Measurements from ENCODE around the gene SCARF2.
"Not testable (repeated sequence)": the region's sequence is repeated elsewhere in the genome, so short reads cannot be mapped to it uniquely, and the experiment has no call there.

The SCARF2 gene

GRCh38 chr22:20418211-20418788, 19.3 kb downstream of the SCARF2 start:
- TF ChIP-seq JUND (IDR thresholded peaks at IDR 0.05; ENCODE audit: low read depth), result no peak

GRCh38 chr22:20415699-20416098, 21.9 kb downstream of the SCARF2 start:
- in situ Hi-C loops (cut with HindIII; ENCODE audit: low pct_unique_long_range_greater_than_20kb, low sequenced_read_pairs); DNase-seq (ENCODE audit: low read depth in 1 of 2, low spot score in 1 of 2): not testable (repeated sequence)

More at GRCh38 chr22:20418211-20418788, 19.3 kb downstream of the SCARF2 start:
- DNase-seq (ENCODE audit: low read depth in 1 of 2, low spot score in 1 of 2), result peak; percentile 75 to 77
- in situ Hi-C loops (cut with HindIII; ENCODE audit: low pct_unique_long_range_greater_than_20kb, low sequenced_read_pairs), result no loop called here

- in situ Hi-C loops (cut with HindIII; ENCODE audit: low pct_unique_long_range_greater_than_20kb, low sequenced_read_pairs), result not testable (repeated sequence)
Observed at GRCh38 chr22:20415241-20415640, 22.4 kb downstream of the SCARF2 start.

DNA sequence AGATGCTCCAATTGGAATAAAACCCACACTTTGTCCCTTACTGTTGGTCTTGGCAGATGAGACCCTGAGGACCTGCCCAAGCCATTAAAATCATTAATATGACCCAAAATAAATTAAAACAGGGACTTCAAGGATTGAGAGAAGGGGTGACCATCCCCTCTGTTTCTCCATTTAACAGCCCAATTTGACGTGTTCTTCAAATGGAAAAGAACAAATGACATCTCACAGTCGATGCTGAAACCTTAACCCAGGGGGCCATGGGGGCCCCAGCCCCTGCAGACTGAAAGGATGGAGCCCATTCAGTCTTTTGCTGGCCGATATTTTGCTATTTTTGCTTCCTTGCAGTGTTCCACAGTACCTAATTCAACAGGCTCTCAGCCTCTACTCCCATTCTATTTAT, 23.2 kb downstream of the SCARF2 start:
- no peak for TF ChIP-seq JUND (IDR thresholded peaks at IDR 0.05; ENCODE audit: low read depth)
- no peak for DNase-seq (ENCODE audit: low read depth in 1 of 2, low spot score in 1 of 2)
- in situ Hi-C loops (cut with HindIII; ENCODE audit: low pct_unique_long_range_greater_than_20kb, low sequenced_read_pairs), result no loop called here

More at GRCh38 chr22:20415241-20415640, 22.4 kb downstream of the SCARF2 start:
- DNase-seq (ENCODE audit: low read depth in 1 of 2, low spot score in 1 of 2), result not testable (repeated sequence)

DNA sequence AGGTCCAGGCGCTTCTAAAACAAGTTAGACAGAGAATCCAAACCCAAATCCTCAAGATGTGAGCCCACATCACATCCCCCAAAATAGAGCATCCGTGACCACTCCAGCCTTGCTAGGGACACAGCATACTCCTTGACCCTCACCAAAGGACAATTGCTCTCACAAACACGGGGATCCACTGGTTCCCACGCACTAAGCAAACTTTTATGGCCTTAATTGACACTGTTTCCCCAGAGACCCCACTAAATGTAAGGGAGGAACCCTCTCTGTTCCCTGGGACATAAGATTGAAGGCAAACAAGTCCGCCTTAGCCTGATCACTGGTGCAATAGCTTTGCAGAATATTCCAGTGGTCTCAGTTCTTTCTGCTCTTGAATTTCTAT, 23.6 kb downstream of the SCARF2 start:
- TF ChIP-seq JUND (IDR thresholded peaks at IDR 0.05; ENCODE audit: low read depth), result no peak
- in situ Hi-C loops (cut with HindIII; ENCODE audit: low pct_unique_long_range_greater_than_20kb, low sequenced_read_pairs), result no loop called here
- no peak for DNase-seq (ENCODE audit: low read depth in 1 of 2, low spot score in 1 of 2)

DNA sequence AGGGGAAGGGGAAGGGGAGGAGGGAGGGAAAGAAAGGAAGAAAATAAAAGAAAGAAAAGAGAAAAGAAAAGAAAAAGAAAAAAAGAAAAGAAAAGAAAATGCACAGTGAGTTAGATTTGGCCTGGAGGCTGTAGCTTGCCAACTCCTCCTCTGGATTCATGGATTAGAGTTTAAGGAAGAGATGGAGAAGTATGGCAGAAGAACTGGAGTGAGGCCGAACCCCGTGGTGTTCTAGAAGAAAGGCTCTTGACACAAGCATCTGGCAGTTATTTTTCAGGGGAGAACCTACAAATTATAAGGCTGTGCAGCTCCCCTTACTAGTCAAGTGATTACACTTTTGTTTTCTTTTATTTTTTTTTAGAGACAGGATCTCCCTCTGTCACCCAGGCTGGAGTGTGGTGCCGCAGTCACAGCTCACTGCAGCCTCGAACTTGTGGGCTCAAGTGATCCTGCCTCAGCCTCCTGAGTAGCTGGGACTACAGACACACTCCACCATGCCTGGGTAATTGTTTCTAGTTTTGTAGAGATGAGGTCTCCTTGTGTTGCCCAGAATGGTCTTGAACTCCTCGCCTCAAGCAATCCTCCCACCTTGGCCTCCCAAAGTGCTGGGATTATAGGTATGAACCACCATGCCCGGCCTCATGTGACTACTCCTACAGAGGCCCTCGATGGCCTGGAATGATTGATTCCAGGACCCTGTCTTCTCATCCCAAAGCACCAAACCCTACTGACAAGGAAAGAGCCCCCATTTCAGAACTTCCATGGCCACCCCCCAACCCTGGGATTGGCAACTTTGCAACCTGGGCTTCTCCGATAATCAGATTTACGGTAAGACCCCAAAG, 24.2 kb downstream of the SCARF2 start:
- no peak for DNase-seq (ENCODE audit: low read depth in 1 of 2, low spot score in 1 of 2)
- in situ Hi-C loops (cut with HindIII; ENCODE audit: low pct_unique_long_range_greater_than_20kb, low sequenced_read_pairs), result no loop called here
- TF ChIP-seq JUND (IDR thresholded peaks at IDR 0.05; ENCODE audit: low read depth), result no peak

GRCh38 chr22:20412474-20413216, 25.0 kb downstream of the SCARF2 start:
- in situ Hi-C loops (cut with HindIII; ENCODE audit: low pct_unique_long_range_greater_than_20kb, low sequenced_read_pairs), result no loop called here

GRCh38 chr22:20409385-20409784, 28.2 kb downstream of the SCARF2 start:
- DNase-seq (ENCODE audit: low read depth in 1 of 2, low spot score in 1 of 2); in situ Hi-C loops (cut with HindIII; ENCODE audit: low pct_unique_long_range_greater_than_20kb, low sequenced_read_pairs): not testable (repeated sequence)

More at GRCh38 chr22:20412474-20413216, 25.0 kb downstream of the SCARF2 start:
- TF ChIP-seq JUND (IDR thresholded peaks at IDR 0.05; ENCODE audit: low read depth), result no peak
- DNase-seq (ENCODE audit: low read depth in 1 of 2, low spot score in 1 of 2), result no peak

GRCh38 chr22:20408891-20409290, 28.7 kb downstream of the SCARF2 start:
- DNase-seq (ENCODE audit: low read depth in 1 of 2, low spot score in 1 of 2), result no peak
- TF ChIP-seq JUND (IDR thresholded peaks at IDR 0.05; ENCODE audit: low read depth), result no peak
- in situ Hi-C loops (cut with HindIII; ENCODE audit: low pct_unique_long_range_greater_than_20kb, low sequenced_read_pairs), result no loop called here

DNA sequence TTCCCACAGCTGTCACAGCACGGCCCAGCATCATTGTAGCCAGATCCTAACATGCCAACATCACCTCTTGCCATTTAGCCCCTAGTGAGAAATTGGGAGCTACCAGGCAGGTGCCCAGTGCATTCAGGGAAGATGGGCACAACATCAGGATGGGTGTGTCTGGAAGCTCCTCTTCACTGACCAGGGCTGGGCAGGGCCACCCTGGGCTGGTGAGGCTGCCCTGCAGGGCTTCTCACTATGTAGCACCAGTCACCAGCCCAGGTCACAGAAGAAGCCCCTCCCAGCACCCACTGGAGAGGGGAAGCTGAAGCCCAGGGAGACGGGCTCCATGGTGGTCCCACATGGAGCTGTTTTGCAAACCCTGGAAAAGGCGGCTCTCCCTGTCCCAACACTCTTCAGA, 29.8 kb downstream of the SCARF2 start:
- no peak for DNase-seq (ENCODE audit: low read depth in 1 of 2, low spot score in 1 of 2)
- in situ Hi-C loops (cut with HindIII; ENCODE audit: low pct_unique_long_range_greater_than_20kb, low sequenced_read_pairs), result no loop called here
- no peak for TF ChIP-seq JUND (IDR thresholded peaks at IDR 0.05; ENCODE audit: low read depth)

DNA sequence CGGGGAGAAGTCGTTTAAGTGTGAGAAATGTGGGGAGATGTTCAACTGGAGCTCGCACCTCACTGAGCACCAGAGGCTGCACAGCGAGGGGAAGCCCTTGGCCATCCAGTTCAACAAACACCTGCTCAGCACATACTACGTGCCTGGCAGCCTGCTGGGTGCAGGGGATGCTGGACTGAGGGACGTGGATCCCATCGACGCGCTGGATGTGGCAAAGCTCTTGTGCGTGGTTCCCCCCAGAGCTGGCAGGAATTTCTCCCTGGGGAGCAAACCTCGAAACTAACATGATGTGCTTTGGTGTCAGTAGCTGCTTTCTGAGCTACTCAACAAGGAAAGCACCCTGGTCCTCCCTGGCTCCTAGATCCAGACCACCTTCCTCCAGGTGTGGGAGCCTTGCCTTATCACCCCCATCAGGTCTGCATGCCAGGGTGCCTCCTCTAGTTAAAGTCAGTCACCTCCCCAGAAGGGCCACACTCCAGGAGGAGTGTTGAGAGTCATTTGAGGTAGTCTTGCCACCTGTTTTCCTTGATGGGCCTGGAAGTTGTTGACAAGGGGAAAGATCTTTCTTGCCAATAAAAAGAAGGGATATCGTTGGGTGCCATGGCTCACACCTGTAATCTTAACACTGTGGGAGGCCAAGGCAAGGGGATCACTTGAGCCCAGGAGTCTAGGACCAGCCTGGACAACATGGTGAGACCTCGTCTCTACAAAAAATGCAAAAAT, 30.8 kb downstream of the SCARF2 start:
- TF ChIP-seq JUND (IDR thresholded peaks at IDR 0.05; ENCODE audit: low read depth), result no peak
- no peak for DNase-seq (ENCODE audit: low read depth in 1 of 2, low spot score in 1 of 2)
- in situ Hi-C loops (cut with HindIII; ENCODE audit: low pct_unique_long_range_greater_than_20kb, low sequenced_read_pairs), result no loop called here

DNA sequence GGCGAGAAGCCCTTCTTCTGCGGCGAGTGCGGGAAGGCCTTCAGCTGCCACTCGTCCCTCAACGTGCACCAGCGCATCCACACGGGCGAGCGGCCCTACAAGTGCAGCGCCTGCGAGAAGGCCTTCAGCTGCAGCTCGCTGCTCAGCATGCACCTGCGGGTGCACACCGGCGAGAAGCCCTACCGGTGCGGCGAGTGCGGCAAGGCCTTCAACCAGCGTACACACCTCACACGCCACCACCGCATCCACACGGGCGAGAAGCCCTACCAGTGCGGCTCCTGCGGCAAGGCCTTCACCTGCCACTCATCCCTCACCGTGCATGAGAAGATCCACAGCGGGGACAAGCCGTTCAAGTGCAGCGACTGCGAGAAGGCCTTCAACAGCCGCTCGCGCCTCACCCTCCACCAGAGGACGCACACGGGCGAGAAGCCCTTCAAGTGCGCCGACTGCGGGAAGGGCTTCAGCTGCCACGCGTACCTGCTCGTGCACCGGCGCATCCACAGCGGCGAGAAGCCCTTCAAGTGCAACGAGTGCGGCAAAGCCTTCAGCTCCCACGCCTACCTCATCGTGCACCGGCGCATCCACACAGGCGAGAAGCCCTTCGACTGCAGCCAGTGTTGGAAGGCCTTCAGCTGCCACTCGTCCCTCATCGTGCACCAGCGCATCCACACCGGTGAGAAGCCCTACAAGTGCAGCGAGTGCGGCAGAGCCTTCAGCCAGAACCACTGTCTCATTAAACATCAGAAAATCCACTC, 31.5 kb downstream of the SCARF2 start:
- TF ChIP-seq JUND (IDR thresholded peaks at IDR 0.05; ENCODE audit: low read depth), result no peak
- in situ Hi-C loops (cut with HindIII; ENCODE audit: low pct_unique_long_range_greater_than_20kb, low sequenced_read_pairs), result no loop called here
- no peak for DNase-seq (ENCODE audit: low read depth in 1 of 2, low spot score in 1 of 2)

Data from T47D (cell line).